Measurements from ENCODE around the gene OR10T2.

DNA sequence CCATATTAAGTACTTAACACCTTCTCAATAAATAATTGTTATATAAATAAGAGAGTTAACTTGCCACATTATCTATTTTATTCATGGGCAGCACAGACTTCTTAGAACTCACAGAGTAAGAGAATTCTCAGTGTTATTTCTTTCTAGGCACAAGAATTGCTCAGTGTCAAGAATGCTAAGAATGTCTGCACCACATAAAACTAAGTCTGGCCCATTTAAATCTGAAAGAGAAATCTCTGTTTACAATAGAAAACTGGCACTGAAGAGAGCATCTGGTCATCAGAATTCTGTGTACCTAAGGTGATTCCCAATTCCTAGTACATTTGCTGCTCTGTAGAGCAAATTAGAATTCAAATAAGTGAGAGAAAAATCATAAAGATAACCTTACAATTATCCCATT is 22.9 kb upstream of the OR10T2 start:
- TF ChIP-seq POLR2A (IDR thresholded peaks at IDR 0.05) (no peak), CTCF (IDR thresholded peaks at IDR 0.05) (no peak)

Measured in heart left ventricle (tissue), 13 donors.